ENCODE measurements around the gene RPA3.

Gene RPA3

DNA sequence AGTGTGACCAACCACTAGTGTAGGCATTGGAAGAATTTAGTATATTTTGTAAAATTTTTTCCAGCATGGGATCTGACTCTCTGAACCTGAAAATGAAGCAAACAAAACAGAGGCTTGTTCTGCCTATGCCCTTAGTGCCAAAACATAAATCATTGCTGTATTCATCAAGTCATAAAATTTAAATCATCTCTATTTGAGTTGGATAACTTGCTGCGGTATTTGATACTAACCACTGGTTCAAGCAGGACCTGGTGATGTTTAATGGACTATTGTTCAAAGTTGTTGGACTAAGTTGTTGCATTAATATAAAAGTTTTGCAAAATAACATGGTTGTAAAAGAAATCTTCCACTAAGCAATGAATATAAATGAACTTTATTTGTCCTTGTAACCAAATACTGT, 19.8 kb upstream of the RPA3 start:
- Histone ChIP-seq H3K27me3 (no peaks in the 10 kb centered on the region), H4K20me1 (no peaks in the 10 kb centered on the region), H3K27ac (no peak overlapping the region), H3K36me3 (no peaks in the 10 kb centered on the region), H3K4me1 (peaks cover 0 to 50% (median 23%) of the 10 kb centered on the region in 10 experiments; a peak in 11 of 20 replicates), H3K9ac (no peak overlapping the region), H3K9me3 (replicated peaks in 1 of 11) (no peaks in the 10 kb centered on the region), H3K4me3 (no peak overlapping the region), H3K4me2 (peak overlapping the region in 1 of 11 experiments; percentile 58; a peak in 1 of 22 replicates)
- TF ChIP-seq Cebpa-rat (IDR thresholded peaks at IDR 0.05): no peak

- no peaks in the 10 kb centered on the region for H3K27me3 ChIP-seq
- no peak overlapping the region for H3K27ac ChIP-seq
- H4K20me1 ChIP-seq: no peaks in the 10 kb centered on the region
- H3K4me3 ChIP-seq: no peak overlapping the region
- no peak overlapping the region for H3K9ac ChIP-seq
- no peak for TF ChIP-seq Cebpa-rat (IDR thresholded peaks at IDR 0.05)
- H3K9me3 ChIP-seq (replicated peaks in 1 of 11): no peaks in the 10 kb centered on the region
- no peak overlapping the region for H3K4me2 ChIP-seq
- H3K36me3 ChIP-seq: no peaks in the 10 kb centered on the region
- H3K4me1 ChIP-seq: peaks cover 0 to 50% (median 23%) of the 10 kb centered on the region in 10 experiments; a peak in 11 of 20 replicates
These were observed 19.3 kb upstream of the RPA3 start for GRCh38 chr7:7737674-7738073.

DNA sequence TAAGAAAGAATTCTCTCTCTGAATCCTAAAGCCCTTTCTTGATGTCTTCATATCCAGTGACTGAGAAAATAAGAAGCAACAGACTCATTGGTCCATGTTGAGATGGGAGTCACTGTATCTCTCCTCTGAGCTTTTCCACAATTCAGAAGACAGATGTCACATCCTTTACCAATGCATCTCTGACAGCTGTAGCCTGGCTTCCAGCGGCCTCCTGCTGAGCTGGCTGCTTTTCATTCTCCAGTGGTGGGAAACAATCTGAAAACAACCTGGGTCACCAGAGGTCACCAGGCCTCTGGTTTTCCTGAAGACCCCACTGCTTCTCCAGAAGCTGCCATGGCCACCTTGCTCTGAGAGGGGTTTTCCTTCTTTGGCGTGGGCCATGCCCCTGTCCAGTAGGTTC, 18.3 kb upstream of the RPA3 start:
- TF ChIP-seq Cebpa-rat (IDR thresholded peaks at IDR 0.05): no peak
- Histone ChIP-seq H3K9ac (no peak overlapping the region), H3K4me3 (no peak overlapping the region), H3K9me3 (replicated peaks in 1 of 11) (no peaks in the 10 kb centered on the region), H3K27me3 (no peaks in the 10 kb centered on the region), H4K20me1 (no peaks in the 10 kb centered on the region), H3K4me2 (peak overlapping the region in 3 of 11 experiments; percentile 5 to 31 (median 11); a peak in 4 of 22 replicates), H3K4me1 (peaks cover 0 to 50% (median 23%) of the 10 kb centered on the region in 10 experiments; a peak in 11 of 20 replicates), H3K27ac (no peak overlapping the region), H3K36me3 (no peaks in the 10 kb centered on the region)

DNA sequence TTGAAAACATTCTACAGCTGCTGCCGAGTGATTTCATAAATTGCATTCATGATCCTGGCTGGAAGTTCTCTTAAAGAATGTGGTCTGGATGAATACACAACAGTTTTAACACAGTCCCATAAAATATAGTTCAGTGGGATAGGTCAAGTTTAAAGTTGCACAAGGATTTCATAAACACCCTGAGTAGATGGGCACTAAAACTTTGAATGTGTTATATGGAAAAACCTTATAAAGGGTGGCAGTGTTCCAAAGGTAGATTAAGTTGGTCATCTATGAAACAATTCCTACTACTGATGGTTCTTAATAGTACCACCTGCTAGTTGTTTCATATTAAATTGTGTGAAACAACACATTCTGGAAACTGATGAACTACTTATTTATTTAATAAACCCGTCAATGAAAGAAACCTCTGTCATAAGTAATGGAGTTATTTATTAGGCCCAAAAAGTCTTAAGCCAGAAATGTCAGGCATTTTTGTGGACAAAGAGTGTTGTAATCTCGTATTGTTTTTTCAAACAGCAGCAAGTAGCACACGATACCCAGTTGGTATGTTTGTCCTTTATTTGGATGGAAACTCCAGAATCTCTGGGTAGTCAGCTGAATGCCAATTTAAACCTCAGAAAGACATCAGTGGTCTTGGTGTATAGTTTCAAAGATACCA, 14.3 kb upstream of the RPA3 start:
- no peak overlapping the region for H3K27ac ChIP-seq
- no peak overlapping the region for H3K9ac ChIP-seq
- peaks cover 0 to 9% (median 6%) of the 10 kb centered on the region in 11 experiments; a peak in 8 of 22 replicates for H3K9me3 ChIP-seq (replicated peaks in 1 of 11)
- H3K36me3 ChIP-seq: no peaks in the 10 kb centered on the region
- H3K4me2 ChIP-seq: no peak overlapping the region
- no peaks in the 10 kb centered on the region for H4K20me1 ChIP-seq
- H3K4me3 ChIP-seq: no peak overlapping the region
- peaks cover 0 to 32% (median 9%) of the 10 kb centered on the region in 10 experiments; a peak in 8 of 20 replicates for H3K4me1 ChIP-seq
- no peaks in the 10 kb centered on the region for H3K27me3 ChIP-seq
- TF ChIP-seq Cebpa-rat (IDR thresholded peaks at IDR 0.05): no peak

- Histone ChIP-seq H3K4me3 (no peak overlapping the region), H3K36me3 (peaks cover 0 to 2% (median 0%) of the 10 kb centered on the region in 11 experiments; a peak in 1 of 22 replicates), H3K4me1 (peaks cover 0 to 28% (median 9%) of the 10 kb centered on the region in 10 experiments; a peak in 8 of 20 replicates), H3K4me2 (no peak overlapping the region), H3K9me3 (replicated peaks in 1 of 11) (peaks cover 1 to 17% (median 15%) of the 10 kb centered on the region in 11 experiments; a peak in 20 of 22 replicates), H3K27me3 (no peaks in the 10 kb centered on the region), H3K9ac (no peak overlapping the region), H4K20me1 (no peaks in the 10 kb centered on the region), H3K27ac (no peak overlapping the region)
- TF ChIP-seq Cebpa-rat (IDR thresholded peaks at IDR 0.05): no peak
These were observed 13.3 kb upstream of the RPA3 start for GRCh38 chr7:7731732-7732131.

DNA sequence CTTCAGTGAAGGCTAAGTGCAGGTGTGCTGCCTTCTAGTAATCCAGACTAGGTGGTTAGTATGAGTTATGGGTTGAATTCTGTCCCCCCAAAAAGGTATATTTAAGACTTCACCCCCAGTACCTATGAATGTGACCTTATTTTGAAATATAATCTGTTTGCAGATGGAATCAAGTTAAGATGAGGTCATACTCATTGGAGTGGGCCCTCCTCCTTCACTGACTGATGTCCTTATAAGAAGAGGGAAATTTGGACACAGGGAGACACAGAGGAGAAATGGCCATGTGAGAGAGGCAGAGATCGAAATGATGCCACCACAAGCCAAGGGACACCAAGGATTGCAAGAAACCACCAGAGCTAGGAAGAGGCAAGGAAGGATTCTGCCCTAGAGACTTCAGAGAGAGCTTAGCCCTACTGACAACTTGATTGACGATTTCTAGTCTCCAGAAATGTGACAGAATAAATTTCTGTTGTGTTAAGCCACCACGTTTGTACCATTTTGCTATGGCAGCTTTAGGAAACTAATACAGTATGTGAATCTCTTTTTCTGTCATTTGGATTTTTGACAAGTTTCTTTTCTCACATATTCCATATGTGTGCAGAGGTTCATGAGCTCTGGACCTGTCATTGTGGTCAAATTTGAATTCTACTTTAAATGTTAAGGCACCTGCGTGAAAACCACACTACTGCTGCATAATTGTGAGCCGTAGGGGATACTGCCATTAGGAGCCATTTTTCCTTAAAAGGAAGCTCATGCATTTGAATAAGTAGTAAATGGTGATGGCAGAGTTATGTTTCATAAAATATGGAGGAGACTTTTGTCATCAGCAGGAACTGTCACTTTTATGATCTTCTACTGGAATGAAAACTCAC, 2.6 kb upstream of the RPA3 start:
- Histone ChIP-seq H4K20me1 (no peaks in the 10 kb centered on the region), H3K4me1 (peaks cover 4 to 25% (median 16%) of the 10 kb centered on the region in 10 experiments; a peak in 18 of 20 replicates), H3K36me3 (peaks cover 0 to 12% (median 0%) of the 10 kb centered on the region in 11 experiments; a peak in 4 of 22 replicates), H3K27me3 (no peaks in the 10 kb centered on the region), H3K4me2 (no peak overlapping the region), H3K27ac (no peak overlapping the region; a peak in 1 of 22 replicates), H3K4me3 (no peak overlapping the region), H3K9ac (no peak overlapping the region), H3K9me3 (replicated peaks in 1 of 11) (peaks cover 23 to 44% (median 31%) of the 10 kb centered on the region in 11 experiments)
- no peak for TF ChIP-seq Cebpa-rat (IDR thresholded peaks at IDR 0.05)

GRCh38 chr7:7720193-7720592, 1.8 kb upstream of the RPA3 start:
- no peak for TF ChIP-seq Cebpa-rat (IDR thresholded peaks at IDR 0.05)
- Histone ChIP-seq H3K27me3 (no peaks in the 10 kb centered on the region), H3K27ac (peak overlapping the region in 4 of 11 experiments; percentile 9 to 70 (median 54); a peak in 6 of 22 replicates), H3K9me3 (replicated peaks in 1 of 11) (peaks cover 21 to 42% (median 29%) of the 10 kb centered on the region in 11 experiments), H3K9ac (no peak overlapping the region), H3K36me3 (peaks cover 0 to 12% (median 0%) of the 10 kb centered on the region in 11 experiments; a peak in 4 of 22 replicates), H4K20me1 (no peaks in the 10 kb centered on the region), H3K4me2 (peak overlapping the region in 1 of 11 experiments; percentile 43; a peak in 4 of 22 replicates), H3K4me1 (peaks cover 4 to 25% (median 16%) of the 10 kb centered on the region in 10 experiments; a peak in 18 of 20 replicates), H3K4me3 (no peak overlapping the region)

GRCh38 chr7:7719236-7719635, 829 bp upstream of the RPA3 start:
- H3K27ac ChIP-seq: peak overlapping the region in 6 of 11 experiments; percentile 4 to 70 (median 52); a peak in 9 of 22 replicates
- peak overlapping the region in 10 of 11 experiments; percentile 3 to 55 (median 42); a peak in 17 of 22 replicates for H3K4me2 ChIP-seq

More at GRCh38 chr7:7719236-7719635, 829 bp upstream of the RPA3 start:
- peak in 5 of 11 experiments; percentile 20 to 85 (median 78); a peak in 7 of 22 replicates for TF ChIP-seq Cebpa-rat (IDR thresholded peaks at IDR 0.05)
- Histone ChIP-seq H3K4me3 (no peak overlapping the region), H3K27me3 (no peaks in the 10 kb centered on the region), H3K9ac (no peak overlapping the region), H3K9me3 (replicated peaks in 1 of 11) (peaks cover 21 to 42% (median 29%) of the 10 kb centered on the region in 11 experiments), H3K4me1 (peaks cover 4 to 25% (median 16%) of the 10 kb centered on the region in 10 experiments; a peak in 18 of 20 replicates), H3K36me3 (peaks cover 0 to 12% (median 0%) of the 10 kb centered on the region in 11 experiments; a peak in 3 of 22 replicates), H4K20me1 (no peaks in the 10 kb centered on the region)
